Measurements from ENCODE around the gene GRK5.

GRCh38 chr10:119299531-119299930 is 92.2 kb downstream of the GRK5 start:
- no peak for TF ChIP-seq CTCF (IDR thresholded peaks at IDR 0.05 in 4 of 5, conservative IDR thresholded peaks at IDR 0.05 in 1 of 5)
- no peak for TF ChIP-seq POLR2A (IDR thresholded peaks at IDR 0.05)
